GM19238 (cell line): ENCODE results near the gene TEX9.
A peak's percentile ranks its signal among the peaks of the same experiment; 100 is the strongest.

Experiments
- DNase-seq: peaks from one replicate; pipeline ENCODE4 v3.0.0; 2011; ENCODE audit warnings: low spot score; ENCODE audit not compliant: insufficient read length

TEX9 gene

GRCh38 chr15:56442354-56442753 lies 77.1 kb downstream of the TEX9 start:
- DNase-seq, result no peak

DNA sequence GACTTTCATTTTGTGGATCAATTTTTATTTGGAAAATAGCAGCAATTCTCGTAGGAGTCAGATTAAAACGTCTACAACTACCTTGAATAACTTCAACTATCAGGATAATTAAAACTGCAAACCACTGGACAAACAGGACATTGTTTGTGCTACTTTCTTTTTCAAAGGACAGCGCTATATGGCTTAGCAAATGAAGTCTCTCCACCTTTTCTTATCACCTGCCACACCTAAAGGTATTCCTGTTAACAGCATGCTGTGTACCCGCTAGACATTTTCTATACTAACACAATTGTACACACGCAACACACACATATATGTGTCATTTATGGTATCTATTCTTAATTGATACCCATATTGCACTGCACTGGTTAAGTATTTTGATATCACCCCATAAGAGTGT lies 80.5 kb downstream of the TEX9 start:
- DNase-seq, result no peak

DNA sequence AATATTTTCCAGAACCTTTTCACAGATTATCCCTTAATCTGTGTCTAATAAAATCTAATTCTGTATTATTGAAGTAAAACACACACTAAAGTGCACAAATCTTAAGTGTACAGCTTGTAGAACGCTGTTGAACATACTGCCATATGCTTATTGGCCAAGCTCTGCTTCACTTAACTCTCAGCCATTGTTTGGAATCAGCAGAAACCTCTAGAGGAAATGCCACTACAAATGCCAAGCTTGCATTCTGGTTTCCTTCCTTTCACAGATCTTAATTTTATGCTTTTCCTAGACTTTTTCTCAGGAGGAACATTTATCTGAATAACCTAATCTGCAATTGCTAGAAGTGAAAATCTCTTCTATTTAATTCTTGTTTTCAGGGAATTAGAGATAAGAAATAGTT lies 89.6 kb downstream of the TEX9 start:
- no peak for DNase-seq

DNA sequence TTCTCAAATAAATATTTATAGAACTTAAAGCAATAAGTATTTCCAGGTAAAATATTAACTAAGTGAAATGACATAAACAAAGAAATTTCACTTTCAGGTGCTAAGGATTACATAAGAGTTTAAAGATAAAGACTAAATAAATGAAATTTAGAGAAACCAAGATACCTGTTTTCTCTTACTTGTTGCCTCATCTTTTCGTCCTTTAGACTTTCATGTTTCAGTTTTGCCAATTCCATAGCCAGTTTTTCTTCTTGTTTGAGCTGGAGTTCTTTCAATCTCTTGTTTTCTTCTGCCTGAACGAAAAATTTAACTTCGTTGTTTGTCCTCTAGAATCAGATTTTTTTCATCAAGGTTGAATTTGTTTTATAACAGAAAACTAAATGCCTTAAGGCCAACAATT lies 91.0 kb downstream of the TEX9 start:
- no peak for DNase-seq

DNA sequence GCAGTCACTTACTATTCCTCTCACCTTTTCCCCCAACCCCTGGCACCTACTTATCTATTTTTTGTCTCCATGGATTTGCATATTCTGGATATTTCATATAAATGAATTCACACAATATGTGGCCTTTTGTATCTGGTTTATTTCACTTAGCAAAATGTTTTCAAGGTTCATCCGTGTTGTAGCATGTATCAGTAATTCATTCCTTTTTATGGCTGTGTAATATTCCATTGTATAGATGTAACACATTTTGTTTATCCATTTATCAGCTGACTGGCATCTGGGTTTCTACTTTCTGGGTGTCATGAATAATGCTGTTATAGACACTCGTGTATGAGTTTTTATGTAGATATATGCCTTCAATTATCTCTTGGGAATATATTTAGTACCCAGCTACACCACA lies 93.9 kb downstream of the TEX9 start:
- no peak for DNase-seq

DNA sequence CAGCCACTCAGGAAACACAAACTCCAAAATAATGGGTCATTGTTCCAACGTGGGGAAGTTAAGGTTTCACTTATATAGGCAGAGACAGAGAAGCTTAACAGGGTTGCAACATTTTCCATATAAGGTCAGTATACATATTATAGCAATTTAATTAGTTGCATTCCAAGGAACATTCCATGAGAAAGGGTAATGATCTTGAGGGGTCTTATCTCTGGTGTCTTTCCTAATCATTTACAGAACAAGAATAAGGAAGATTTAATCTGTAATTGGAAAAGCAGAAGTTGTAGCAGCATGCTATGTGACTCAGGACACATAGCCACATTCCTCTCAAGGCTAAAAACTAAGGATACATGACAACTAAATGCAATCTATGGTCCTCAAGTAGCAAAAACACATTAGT lies 94.8 kb downstream of the TEX9 start:
- no peak for DNase-seq

- DNase-seq, result no peak
Observed at GRCh38 chr15:56460947-56461346, 95.7 kb downstream of the TEX9 start.

- peak; percentile 76 for DNase-seq
Observed at GRCh38 chr15:56464893-56465520, 99.8 kb downstream of the TEX9 start, which contains the start of gene MNS1. Gene MNS1, minus strand, starts transcription at chr15:56465137. Its CDS starts 165 bp downstream, at chr15:56464972.

DNA sequence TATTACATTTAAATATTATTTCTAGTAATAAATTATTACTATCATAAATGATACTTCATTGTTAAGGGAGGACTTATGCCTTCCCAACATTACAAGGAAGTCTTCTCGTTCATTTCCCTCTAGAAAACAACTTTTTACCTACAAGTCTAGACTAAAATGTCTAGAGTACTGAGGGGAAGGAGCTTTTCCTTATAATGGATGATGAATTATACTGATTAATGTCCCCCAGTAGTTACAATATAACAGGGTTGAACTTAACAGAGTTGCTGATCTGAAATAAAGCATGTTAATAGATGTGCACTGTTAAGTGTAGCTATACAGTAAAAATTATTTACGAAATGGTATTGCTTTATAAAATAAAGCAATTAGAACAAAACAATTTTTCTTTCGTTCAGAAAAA lies 102.4 kb downstream of the TEX9 start:
- no peak for DNase-seq

DNA sequence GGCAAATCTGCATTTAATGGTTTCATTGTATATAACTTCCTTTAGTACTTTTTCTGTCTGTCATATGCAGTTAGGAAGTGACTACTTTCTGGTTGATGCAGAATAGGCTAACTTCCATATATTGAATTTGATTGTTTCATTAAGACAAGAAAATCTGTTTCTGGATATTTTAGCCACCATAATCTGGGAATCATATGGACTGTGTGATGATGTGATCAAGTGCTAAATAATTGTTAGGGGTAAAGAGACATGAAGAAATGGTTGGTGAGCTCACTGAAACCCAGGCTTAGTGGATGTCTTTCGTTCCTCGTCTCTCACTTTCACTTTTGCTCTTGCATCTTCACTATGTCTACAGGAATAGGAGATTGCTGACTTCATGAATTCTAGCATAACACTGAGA lies 103.2 kb downstream of the TEX9 start:
- DNase-seq, result peak; percentile 17

DNA sequence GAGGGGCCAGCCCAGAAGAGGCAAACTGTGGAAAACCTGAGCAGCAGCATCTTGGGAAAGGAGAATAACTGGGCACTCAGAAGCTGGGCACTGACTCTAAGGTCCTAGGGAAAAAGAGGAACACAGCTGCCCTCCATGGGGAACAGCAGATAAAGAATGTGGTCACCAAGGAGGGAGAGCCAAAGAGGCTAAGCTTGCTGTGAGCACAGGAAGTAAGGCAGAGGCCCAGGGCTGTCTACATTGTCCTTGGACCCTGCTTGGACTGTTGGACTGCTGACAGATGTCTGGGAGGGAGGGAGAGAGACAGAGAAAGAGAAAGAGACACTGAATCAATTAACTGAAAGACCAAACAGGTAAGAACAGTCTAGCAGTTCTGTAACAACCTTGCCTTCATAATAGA lies 104.3 kb downstream of the TEX9 start:
- DNase-seq, result no peak

GRCh38 chr15:56471440-56472069 lies 106.3 kb downstream of the TEX9 start:
- DNase-seq, result no peak

DNA sequence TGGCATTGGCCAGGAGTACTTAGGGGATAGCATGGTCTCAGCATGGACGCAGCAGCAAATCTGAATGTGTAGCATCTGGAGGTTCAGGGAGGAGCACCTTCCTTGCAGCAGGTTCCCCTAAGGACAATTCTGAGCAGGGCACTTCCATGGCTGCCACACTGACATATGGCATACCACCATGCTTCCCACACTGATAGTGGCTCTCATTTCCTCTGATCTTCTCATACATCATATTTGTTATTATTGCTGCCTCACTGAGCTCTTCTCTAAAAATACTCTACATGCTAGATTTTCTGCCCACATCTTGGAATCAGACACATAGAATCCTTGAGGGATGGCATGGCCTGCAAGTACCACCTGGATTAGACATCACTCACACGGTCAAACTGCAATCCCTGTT lies 107.1 kb downstream of the TEX9 start:
- no peak for DNase-seq

- no peak for DNase-seq
Observed at GRCh38 chr15:56473017-56473416, 107.8 kb downstream of the TEX9 start.

- DNase-seq, result no peak
Observed at GRCh38 chr15:56475351-56475750, 110.1 kb downstream of the TEX9 start.
